Inflammatory macrophage treated with lipopolysaccharide for 4 hours (primary cell): ENCODE measurements around the gene NUPR1.
"Not testable (repeated sequence)": the region's sequence is repeated elsewhere in the genome, so short reads cannot be mapped to it uniquely, and the experiment has no call there.

ENCODE experiments used
- DNase-seq: peaks from one replicate; pipeline ENCODE4 v3.0.0-alpha.2; 2020

Gene NUPR1, protein sequence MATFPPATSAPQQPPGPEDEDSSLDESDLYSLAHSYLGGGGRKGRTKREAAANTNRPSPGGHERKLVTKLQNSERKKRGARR

DNA sequence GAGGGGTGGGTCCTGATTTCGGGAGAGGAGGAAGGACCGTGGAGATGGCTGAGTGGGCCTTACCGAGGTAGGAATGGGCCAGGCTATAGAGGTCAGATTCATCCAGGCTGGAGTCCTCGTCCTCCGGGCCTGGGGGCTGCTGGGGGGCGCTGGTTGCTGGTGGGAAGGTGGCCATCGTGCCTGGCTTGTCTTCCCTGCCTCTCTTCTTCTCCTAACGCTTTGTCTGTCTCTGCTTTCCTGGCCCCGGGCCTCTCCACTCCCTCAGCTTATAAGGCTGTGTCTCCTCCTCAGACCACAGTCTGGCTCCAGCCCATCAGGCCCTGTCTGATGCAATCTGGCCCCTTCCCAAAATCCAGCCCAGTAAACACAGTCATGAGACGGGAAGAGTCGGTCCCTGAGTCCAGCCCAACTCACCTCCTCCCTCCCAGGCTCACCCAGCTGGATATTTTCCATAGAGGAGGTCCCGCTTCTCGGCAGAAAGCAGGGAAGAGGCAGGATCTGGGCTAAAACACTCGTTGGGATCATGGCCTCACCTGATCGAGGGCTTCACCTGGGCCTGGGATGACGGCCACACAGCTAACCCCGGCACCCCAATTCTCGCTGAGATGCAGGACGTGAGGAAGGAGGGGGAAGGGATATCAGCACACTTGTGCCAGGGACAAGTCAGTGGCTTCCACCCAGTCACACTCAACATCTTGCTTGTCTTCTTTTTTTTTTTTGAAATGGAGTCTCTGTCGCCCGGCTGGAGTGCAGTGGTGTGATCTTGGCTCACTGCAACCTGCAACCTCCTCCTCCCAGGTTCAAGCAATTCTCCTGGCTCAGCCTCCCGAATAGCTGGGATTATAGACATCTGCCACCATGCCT is at the start of gene NUPR1:
Gene NUPR1, minus strand, starts transcription at position 242 of the 864 bp plus-strand sequence. Its CDS starts 67 bp downstream, at position 175.
- no peak for DNase-seq

DNA sequence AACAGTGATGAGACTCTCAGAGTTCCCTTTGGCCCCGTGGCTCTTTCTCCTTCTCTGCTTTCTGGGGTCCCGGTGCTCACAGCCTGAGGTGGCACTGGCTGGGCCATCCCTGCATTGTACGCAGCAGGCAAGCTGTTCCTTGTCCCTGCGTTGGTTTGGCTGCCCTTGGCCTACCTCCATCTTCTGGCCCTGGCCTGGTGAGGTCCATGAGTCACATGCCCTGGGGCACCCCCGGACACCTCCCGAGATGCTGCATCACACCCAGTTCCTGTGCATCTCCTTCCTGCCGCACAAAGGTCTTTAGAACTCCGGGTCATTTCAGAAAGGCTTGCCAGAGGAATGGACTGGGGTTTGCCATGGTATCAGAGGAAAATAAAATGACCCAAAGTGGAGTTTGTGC is 48.6 kb upstream of the NUPR1 start:
- no peak for DNase-seq

DNA sequence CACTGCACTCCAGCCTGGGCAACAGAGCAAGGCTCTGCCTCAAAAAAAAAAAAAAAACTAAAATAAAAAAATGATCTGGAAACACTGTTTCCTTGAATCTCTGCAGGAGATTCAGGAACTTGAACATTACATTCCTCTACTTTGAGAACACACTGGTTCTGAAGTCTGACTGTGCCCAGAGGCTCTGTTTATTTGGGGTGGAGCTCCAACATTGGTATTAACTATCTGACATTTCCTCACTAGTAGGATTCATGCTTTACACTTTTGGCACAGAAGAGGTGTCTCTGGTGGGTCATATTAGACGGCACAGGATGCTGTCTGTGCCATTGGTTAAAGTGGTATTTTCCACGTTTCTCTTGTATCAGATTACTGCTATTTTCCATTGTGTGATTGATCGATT is 47.7 kb upstream of the NUPR1 start:
- DNase-seq, result no peak

DNA sequence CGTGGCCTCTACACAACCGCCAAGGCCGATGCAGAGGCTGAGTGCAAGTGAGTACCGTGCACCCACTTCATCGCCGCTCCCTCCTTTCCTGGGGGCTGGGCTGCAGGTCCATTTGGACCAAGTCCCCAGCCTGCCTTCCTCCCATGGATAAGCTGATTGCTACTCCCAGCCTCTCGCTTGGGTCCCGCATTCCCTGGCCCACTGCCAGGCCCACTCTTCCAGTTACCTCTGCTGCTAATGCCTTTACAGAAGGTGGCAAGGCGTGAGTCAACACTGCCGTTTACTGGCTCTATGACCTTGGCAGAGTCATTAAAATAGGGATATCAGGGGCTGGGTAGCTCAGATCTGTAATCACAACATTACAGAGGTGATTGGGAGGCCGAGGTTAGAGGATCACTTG is 46.9 kb upstream of the NUPR1 start:
- DNase-seq, result no peak

DNA sequence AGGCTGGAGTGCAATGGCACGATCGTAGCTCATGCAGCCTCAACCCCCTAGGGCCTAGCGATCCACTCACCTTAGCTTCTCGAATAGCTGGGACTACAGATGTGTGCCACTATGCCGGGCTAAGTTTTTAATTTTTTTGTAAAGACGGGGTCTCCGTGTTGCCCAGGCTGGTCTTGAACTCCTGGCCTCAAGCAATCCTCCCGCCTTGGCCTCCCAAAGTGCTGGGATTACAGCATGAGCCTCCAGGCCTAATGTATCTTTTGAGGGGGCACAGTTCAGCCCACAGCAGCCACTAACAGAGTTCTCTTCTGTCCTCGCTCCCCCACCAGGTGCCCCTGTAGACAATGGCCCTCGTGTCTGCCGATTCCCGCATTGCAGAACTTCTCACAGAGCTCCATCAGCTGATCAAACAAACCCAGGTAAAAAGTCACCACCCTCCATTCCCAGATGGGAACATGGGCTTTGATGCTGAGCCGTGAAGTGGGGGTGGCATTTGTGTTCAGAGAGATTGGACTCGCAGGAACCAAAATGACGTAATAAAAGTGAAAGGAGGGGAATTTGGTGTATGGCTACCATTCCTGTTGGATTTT is 42.0 kb upstream of the NUPR1 start:
- no peak for DNase-seq

DNA sequence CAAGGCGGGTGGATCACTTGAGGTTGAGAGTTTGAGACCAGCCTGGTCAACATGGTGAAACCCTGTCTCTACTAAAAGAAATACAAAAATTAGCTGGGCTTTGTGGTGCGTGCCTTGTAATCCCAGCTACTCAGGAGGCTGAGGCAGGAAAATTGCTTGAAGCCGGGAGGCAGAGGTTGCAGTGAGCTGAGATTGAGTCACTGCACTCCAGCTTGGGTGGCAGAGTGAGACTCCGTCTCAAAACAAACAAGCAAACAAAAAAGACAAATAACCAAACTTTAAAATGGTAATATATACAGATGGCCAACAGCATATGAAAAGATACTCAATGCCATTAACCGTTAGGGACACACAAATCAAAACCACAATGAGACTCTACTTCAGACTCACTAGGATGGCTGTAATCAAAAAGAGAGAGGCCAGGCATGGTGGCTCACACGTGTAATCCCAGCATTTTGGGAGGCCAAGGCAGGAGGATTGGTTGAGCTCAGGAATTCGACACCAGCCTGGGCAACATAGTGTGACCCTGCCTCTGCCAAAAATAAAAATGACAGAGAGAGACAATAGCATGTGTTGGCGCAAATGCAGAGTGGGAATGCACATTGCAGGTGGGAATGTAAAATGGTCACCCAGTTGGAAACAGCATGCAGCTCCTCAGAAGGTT is 36.8 kb upstream of the NUPR1 start:
- no peak for DNase-seq

DNA sequence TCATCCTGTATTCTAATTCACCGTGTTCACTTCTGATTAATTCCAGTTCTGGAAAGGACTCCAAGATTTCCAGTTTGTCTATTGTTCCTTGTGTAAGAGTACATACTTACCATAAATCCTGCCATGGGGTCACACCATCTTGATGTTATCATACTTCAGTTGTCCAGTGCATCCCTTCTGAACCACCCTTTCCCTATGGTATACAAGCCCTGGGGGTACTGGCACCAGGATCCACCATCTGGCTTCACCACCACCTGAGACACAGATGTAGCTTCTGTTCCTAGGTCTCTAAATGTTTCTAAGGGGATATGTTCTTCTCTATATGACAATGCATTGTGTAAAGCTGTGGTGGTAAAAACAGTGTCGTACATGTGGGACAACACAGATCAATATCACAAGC is 36.2 kb upstream of the NUPR1 start:
- DNase-seq, result no peak

DNA sequence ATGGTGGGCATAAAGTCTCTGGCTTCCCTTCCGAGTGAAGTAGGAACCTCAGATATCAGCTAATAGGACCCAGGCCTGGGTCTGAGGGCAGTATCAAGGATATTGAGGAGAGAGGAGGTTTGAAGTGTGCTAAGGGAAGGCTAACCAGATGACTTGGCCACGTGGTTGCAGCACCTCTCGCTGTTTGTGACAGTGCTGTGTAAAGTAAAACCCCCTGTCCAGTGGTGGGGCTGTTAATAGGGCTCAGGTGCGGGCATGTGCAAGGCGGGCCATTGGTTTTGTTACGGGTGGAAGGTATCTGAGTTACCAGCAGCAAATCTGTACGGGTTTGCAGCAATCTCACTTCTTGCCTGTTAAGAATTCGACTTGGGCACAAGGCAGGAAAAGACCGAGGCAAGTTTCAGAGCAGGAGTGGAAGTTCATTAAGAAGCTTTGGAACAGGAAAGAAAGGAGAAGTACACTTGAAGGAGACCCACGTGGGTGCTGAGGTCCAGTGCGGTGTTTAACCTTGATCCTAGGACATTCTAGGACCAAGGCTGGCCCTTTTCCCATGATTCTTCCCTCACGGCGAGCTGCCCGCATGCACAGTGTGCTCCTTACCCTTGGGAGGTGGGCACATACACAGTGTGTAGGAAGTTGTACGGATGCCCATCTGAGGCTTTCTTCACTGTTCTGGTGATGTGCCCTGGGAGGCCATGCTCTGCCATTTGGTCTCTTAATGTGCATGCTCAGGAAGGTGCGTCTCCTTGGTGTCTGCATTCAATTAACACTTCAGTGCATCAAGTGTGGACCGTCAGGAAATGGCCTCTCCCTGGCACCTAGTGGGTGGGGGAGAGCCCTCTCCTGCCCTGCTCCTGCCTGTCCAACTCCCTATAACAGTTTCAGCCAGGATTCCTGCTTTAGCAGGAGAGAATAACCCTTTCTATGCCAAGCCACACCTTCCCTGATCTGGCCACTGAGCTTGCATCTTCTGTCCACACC is 35.3 kb upstream of the NUPR1 start:
- DNase-seq, result no peak

DNA sequence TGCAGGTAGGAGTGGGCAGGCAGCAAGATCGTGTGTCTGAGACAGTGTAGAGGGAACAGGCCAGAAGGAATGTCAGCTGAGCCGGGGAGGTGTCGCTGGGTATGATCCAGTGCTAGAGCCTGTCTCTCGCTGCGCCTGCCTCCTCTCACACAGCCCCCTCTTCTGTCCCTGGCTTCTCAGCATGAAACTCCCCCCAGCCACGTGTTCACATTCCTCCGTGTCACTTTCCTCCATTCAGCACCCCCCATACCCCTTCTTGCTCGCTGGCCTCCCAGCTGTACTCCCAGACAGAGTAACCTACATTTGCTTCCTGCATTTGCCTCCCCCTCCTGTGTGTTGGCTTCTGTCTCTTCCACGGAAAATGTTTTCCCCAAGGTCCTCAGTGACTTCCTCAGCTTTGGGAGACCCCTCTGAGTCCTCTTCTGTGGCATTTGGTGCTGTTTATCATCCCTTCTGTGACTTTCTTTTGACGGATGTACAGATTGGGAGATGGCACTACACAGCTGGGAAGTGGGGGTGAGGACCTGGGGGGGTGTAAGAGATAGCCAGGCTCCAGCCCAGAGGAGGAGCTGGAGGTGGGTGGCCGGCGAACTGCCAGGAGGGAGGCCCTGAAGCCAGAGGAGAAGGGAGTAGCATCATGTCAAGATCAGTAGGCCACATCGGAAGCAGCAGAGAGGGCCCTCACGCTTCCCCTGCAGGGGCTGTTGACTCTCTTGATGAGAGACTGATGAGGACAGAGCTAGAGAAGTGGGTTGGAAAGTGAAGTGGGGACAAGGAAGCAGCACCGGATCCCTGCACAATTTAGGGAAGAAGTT is 34.1 kb upstream of the NUPR1 start:
- DNase-seq, result peak; percentile 22

DNA sequence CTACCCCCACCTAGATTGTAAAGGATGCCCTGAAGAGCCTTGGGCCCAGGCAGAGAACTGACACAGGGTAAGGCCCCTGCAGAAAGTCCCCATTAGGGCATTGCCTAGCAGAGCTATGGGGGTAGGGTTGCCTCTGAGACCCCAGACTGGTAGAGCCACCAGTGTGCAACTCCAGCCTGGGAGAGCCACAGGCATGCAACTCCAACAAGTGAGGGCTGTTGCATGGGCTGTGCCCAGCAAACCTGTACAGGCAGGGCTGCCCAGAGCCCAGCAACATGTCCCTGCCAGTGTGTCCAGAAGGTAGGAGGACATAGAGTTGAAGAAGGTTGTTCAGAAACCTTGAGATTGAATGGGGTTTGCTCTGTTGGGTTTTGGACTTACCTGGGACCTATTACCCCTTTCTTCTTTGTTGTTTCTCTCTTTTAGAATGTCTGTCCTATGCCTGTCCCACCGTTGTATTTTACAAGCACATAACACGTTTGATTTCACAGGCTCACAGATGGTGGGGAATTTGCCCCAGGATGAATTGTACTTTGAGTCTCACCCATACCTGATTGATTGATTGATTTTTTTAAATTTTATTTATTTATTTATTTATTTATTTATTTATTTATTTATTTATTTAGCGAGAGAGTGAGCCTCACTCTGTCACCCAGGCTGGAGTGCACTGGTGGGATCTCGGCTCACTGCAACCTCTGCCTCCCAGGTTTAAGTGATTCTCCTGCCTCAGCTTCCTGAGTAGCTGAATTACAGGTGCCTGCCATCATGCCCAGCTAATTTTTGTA is 31.4 kb upstream of the NUPR1 start:
- no peak for DNase-seq

DNA sequence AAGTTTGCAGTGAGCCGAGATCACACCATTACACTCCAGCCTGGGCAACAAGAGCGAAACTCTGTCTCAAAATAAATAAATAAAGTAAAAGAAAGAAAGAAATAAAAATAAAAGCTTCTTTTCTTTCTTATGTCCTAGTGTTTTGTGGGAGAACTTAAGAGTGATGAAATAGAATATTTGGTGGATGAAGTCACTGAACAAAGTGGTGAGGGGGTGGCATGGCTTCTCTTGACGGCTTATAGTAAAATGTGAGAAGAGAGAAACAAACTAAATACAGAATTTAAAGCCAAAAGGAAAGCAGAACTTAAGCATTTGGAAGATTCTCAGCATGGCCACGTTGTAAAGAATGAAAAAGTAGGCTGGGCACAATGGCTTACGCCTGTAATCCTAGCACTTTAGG is 30.2 kb upstream of the NUPR1 start:
- DNase-seq, result peak; percentile 30

DNA sequence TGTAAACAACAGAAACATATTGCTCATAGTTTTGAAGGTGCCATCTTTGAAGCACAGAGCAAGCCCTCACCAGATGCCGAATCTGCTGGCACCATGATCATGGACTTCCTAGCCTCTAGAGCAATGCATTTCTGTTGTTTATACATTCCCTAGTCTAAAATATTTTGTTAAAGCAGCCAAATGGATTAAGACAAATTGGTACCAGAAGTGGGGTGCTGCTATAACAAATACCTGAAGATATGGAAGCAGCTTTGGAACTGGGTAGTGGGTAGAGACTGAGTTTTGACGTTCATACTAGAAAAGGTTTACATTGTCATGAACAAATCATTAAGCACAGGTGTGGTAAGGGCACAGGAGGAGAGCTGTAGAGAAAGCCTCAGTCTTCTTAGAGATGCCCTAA is 28.5 kb upstream of the NUPR1 start:
- DNase-seq, result no peak

DNA sequence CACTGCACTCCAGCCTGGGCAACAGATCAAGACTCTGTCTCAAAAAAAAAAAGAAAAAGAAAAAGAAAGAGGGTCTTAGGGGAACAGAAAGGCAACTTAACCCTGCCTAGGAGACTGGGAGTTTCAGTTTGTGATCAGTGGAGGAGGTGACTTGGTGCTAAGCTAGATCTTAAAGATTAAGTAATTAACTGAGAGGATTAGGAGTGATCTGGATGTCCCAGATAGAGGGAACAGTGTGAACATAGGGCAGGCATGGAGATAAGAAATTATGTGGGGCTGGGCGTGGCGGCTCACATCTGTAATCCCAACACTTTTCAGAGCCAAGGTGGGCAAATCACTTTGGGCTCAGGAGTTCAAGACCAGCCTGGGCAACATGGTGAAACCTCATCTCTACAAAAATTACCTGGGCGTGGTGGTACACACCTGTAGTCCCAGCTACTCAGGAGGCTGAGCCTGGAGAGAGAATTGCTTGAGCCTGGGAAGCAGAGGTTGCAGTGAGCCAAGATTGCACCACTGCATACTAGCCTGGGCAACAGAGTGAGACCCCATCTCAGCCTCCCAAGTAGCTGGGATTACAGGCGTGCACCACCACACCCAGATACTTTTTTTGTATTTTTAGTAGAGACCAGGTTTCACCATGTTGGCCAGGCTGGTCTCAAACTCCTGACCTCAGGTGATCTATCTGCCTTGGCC is 27.6 kb upstream of the NUPR1 start:
- DNase-seq, result not testable (repeated sequence)

DNA sequence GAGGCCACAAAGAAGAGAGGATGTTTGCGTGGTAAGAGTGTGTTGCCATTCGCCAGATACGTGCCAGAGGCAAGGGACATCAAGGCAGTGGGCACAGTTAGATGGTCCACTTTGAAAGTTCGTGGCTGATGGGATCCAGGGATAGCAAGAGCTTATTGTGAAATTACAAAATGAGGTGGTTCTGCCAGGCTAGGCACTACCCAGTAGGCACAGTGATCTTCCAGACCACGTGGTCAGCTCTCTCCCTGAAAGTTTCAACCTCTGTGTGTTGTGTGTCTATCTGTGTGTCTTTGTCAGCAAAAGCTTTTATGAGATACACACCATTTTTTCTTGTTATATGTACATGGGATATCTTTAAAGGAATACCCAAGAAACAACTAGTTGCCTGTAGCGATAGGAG is 24.4 kb upstream of the NUPR1 start:
- no peak for DNase-seq

DNA sequence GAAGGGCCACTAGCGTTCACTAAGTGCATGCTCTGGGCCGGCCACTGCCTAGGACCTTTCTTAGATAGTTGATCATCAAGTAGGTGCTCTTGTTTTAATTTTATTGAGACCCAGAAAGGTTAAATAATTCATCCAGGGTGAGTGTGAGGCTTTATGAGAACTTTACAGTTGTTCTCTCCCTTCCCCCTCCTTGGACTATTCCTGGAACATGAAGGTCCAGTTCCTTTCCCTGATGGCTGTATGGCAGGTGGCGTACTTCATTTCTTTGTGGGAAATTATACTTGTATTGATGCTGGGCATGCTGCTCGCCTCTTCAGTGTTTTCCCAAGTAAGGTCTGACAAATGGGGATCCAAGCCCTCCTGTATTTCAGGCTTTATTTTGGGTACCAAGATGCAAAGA is 23.4 kb upstream of the NUPR1 start:
- DNase-seq, result no peak

DNA sequence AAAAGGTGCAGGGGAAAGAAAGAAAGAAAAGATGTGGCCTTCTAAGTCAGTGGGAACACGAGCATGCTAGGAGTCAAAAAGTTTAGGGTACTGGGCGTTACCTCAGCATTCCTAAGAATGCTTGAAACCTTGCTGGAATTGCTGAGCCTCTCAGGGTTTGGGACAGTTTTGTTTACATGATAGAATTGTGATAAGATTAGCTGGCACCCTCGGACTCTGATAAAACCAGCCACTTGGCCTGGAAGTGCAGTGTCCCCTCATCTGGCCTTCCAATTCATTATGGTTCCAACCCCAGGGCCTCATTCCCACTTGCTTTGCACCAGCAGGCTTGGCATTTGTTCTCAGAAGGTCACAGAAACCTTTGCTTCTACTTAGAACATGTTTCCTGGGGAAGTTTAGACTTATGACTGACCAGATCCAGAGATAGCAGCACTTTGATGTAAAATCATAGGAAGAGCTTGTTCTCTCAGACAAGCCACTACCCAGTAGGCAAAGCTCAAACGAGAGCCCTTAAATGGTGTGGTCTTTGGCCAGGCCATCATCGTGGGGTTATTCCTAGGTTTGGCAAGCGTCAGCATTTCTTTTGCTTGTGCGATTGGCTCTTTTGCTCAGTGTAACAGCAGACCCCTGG is 22.9 kb upstream of the NUPR1 start:
- DNase-seq, result no peak

DNA sequence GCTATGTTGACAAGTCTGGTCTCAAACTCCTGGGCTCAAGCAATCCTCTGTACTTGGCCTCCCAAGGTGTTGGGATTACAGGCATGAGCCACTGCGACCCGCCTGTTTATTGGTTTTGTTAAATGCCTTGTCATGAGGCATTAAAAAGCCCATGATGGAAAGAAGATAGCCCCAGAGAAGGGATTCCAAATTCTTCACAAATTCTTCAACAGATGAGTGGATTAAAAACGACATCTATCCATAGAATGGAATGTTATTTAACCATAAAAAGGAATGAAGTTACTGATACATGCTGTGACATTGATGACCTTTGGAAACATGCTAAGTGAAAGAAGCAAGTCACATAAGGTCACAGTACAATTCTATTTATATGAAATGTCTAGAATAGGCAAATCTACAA is 19.7 kb upstream of the NUPR1 start:
- DNase-seq, result no peak

DNA sequence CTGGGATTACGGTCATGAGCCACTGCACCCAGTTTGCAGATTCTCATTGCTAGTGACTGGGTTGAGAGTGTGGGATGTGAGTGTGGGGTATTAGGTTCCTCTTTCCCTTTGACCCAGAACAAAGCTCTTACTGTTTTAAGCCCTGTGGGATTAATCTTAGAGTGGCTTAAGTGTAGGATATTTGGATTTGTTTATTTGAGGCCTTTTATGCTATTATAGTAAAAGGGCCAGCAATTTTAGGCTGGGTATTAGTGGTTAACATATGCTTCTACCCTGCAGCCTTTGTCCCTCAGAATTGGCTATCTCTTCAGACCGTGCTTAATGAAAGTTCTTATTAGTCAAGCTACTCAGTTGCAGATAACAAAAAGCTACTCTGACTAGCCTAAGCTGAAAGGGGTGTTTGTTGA is 18.1 kb upstream of the NUPR1 start:
- DNase-seq, result peak; percentile 56

DNA sequence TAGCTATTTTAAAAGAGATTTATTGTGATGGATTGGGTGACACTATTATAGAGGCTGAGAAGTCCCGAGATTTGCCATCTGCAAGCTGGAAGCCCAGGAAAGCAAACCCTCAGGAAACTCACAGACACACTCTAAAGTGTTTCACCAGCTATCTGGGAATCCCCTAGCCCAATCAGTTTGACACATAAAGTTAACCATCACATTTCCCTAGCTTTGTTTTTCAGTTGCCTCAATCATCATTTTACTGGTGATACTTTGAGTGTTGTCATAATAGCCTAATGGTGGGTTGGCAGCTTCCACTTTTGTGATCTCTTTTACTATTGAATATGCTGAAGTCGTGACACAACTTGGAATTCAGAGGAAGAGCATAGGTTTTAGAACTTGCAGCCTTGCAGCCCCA is 16.8 kb upstream of the NUPR1 start:
- DNase-seq, result peak; percentile 73
